GM19193 (cell line): ENCODE measurements around the gene OR51B2.

Source experiments
- POLR2A ChIP-seq: IDR thresholded peaks from 4 replicates; pipeline ENCODE4 v1.6.1; 2011; ENCODE audit not compliant: insufficient read depth, insufficient read length; ENCODE audit errors: extremely low read depth

OR51B2 gene

DNA sequence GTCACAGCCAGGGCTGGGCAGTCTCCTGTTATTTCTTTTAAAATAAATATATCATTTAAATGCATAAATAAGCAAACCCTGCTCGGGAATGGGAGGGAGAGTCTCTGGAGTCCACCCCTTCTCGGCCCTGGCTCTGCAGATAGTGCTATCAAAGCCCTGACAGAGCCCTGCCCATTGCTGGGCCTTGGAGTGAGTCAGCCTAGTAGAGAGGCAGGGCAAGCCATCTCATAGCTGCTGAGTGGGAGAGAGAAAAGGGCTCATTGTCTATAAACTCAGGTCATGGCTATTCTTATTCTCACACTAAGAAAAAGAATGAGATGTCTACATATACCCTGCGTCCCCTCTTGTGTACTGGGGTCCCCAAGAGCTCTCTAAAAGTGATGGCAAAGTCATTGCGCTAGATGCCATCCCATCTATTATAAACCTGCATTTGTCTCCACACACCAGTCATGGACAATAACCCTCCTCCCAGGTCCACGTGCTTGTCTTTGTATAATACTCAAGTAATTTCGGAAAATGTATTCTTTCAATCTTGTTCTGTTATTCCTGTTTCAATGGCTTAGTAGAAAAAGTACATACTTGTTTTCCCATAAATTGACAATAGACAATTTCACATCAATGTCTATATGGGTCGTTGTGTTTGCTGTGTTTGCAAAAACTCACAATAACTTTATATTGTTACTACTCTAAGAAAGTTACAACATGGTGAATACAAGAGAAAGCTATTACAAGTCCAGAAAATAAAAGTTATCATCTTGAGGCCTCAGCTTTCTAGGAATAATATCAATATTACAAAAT lies 35.8 kb downstream of the OR51B2 start:
- TF ChIP-seq POLR2A: no peak

DNA sequence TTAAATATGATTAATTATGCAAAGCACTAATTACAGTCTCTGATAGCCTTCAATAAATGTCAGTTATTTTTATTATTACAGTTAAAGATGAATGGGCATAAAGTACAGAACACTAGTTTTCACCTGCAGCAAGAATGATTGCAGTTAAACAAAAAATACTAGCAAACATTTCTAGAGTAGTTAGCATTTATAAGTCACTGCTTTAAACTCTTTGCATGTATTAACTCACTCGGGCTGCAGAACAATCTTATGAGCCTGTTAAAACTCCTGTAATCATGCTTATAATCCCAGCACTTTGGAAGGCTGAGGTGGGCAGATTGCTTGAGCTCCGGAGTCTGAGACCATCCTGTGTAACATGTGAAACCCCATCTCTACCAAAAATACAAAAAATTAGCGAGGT lies 37.2 kb downstream of the OR51B2 start:
- TF ChIP-seq POLR2A: no peak

DNA sequence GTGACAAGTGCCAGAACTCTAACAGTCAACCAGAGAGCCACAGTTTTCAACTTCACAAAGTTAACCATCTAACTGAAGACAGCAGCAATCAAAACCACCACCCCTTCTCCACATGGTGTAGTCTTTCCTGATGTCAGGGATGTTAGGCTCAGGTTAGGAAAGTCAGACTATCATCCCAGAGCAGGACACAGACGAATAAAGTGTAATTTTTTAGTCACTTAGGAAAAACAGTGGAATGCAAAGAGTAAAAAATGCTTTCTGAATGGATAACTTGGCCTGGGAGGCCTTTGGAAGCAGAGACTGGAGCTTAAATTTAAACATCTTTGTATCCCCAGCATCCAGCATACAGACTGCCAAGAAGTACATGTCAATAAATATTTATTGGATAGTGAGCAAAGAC lies 37.7 kb downstream of the OR51B2 start:
- TF ChIP-seq POLR2A: no peak

- no peak for TF ChIP-seq POLR2A
These were observed 38.3 kb downstream of the OR51B2 start for GRCh38 chr11:5285703-5286340.

- TF ChIP-seq POLR2A: no peak
These were observed 39.5 kb downstream of the OR51B2 start for GRCh38 chr11:5284637-5285036.

DNA sequence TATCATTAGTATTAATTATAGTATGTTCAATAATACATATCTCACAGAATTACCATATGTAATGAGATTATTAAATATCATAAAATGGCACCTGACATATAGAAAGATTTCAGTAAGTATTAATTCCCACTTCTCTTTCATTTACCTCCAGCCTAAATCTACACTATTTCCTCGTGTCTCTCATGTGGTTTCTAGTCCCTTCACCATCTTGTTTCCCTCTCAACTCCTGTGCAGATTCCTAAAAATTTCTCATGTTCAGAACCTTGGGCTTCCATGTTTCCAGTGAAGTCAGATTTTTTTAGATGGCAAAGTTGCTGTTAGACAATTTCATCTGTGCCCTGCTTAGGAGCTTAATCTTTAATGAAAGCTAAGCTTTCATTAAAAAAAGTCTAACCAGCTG lies 40.2 kb downstream of the OR51B2 start:
- no peak for TF ChIP-seq POLR2A

- TF ChIP-seq POLR2A: no peak
These were observed 41.0 kb downstream of the OR51B2 start for GRCh38 chr11:5283086-5283485.

GRCh38 chr11:5282628-5283027 lies 41.5 kb downstream of the OR51B2 start:
- TF ChIP-seq POLR2A: no peak

- TF ChIP-seq POLR2A: no peak
These were observed 42.5 kb downstream of the OR51B2 start for GRCh38 chr11:5281596-5281995.

GRCh38 chr11:5280582-5281102 lies 43.5 kb downstream of the OR51B2 start:
- TF ChIP-seq POLR2A: no peak

DNA sequence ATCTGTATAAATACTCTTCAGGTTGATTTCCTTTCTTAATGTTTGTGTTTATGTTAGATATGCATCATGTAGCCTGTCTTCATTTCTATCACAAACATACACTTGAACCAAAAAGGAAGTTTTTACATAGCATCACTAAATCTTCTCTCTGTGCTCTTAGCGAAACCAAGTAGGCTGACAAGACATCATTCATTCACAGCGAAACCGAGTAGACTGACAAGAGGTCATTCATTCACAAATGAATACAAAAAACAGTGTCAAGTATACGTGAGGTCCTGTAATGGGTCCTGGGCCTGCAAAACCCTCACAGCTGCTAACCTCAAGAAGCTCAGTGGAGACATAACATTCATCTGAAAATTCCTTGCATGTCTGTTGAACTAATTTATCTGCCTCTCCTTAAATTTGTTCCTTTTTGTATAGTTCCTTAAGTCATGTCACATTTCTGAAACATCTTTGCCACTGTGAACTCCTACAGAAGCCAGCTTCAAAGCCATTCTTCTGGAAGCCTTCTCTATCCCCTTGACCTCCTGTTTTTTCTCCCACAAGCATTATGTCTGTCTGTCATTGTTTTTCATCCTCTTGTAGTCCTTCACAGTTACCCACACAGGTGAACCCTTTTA lies 44.5 kb downstream of the OR51B2 start:
- no peak for TF ChIP-seq POLR2A

GRCh38 chr11:5277807-5278382 lies 46.2 kb downstream of the OR51B2 start:
- no peak for TF ChIP-seq POLR2A

GRCh38 chr11:5276697-5277096 lies 47.4 kb downstream of the OR51B2 start:
- no peak for TF ChIP-seq POLR2A

DNA sequence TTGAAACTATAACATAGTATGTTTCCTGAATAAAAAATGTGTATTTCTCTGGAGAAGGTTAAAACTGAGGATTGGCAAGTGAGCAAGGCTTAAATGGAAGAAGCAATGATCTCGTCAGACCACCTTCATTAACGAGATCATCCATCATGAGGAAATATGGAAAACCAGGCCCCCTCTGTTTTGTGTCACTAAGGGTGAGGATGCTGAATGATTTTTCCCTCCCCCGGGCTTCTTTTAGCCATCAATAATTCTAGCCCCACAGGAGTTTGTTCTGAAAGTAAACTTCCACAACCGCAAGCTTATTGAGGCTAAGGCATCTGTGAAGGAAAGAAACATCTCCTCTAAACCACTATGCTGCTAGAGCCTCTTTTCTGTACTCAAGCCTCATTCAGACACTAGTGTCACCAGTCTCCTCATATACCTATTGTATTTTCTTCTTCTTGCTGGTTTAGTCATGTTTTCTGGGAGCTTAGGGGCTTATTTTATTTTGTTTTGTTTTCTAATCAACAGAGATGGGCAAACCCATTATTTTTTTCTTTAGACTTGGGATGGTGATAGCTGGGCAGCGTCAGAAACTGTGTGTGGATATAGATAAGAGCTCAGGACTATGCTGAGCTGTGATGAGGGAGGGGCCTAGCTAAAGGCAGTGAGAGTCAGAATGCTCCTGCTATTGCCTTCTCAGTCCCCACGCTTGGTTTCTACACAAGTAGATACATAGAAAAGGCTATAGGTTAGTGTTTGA lies 48.6 kb downstream of the OR51B2 start:
- no peak for TF ChIP-seq POLR2A

DNA sequence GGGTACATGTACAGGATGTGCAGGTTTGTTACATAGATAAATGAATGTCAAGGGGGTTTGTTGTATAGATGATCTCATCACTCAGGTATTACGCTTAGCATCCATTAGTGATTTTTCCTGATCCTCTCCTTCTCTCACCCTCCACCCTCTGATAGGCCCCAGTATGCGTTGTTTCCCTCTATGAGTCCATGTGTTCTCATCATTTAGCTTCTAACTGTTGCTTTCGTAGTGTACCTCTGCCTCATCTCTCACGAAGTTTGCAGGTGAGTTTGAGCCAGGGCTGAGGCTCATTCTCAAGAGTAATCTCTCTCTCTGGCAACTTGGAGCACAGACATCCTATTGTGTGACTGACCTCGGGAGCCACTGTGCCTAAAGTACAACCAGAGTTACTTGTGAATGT lies 49.7 kb downstream of the OR51B2 start:
- TF ChIP-seq POLR2A: no peak
